ENCODE data around the gene IGF1R. TPM values are rescaled to one million over a fixed set of nuclear protein-coding genes. Genes with fewer than 3 reads are reported as not detected.

Gene IGF1R
- total RNA-seq, 1 experiment from 2014 or later = 3.8 TPM

DNA sequence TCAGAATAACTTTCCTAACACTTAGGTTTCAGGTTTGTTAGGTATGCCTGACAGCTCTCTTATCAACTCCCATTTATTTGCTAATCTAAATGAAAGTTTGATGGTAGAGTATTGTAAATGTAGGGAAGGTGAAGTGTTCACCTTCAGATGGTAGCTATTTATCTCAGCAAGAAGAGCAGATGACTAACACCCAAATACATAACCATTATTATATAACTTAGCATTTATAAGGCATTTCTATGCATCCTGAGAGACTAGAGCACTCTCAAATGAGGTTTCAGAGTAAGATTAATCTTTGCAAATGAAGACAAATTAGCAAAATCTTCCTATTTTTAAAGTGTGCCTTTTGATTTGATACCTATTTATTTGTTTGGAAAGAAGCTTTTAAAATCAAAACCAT, 143.8 kb downstream of the IGF1R start:
- H3K79me2 ChIP-seq (ENCODE audit: low read length) = no peaks in the 10 kb centered on the region
- POLR2A ChIA-PET (ENCODE audit: unreplicated experiment) = no interaction called here

GRCh38 chr15:98794211-98794610, 145.9 kb downstream of the IGF1R start:
- Histone ChIP-seq H3K4me1 (ENCODE audit: insufficient read depth, low read length) (no peaks in the 10 kb centered on the region), H3K9me2 (replicated peaks; ENCODE audit: low read length) (no peaks in the 10 kb centered on the region), H2AFZ (ENCODE audit: low read length) (no peak overlapping the region), H4K20me1 (ENCODE audit: low read length) (no peaks in the 10 kb centered on the region), H3K4me3 (ENCODE audit: low read length) (no peak overlapping the region), H3K79me2 (ENCODE audit: low read length) (no peaks in the 10 kb centered on the region), H3K9me3 (ENCODE audit: low read length) (no peaks in the 10 kb centered on the region), H3K27ac (ENCODE audit: low read length) (no peak overlapping the region), H3K4me2 (ENCODE audit: low read length) (no peak overlapping the region), H3F3A (ENCODE audit: low read length, unreplicated experiment) (no peaks in the 10 kb centered on the region), H3K36me3 (ENCODE audit: low read depth, low read length) (no peaks in the 10 kb centered on the region), H3K9ac (ENCODE audit: low read length) (no peak overlapping the region), H3K27me3 (ENCODE audit: low read length) (no peaks in the 10 kb centered on the region)
- intact Hi-C loops (cut with micrococcal nuclease) = no loop called here
- POLR2A ChIA-PET (ENCODE audit: unreplicated experiment) = no interaction called here
- TF ChIP-seq CTCF (conservative IDR thresholded peaks at IDR 0.05; ENCODE audit: low read depth, low read length) (no peak), EZH2 (IDR thresholded peaks at IDR 0.05; ENCODE audit: low read length, unreplicated experiment) (no peak), EZH2phosphoT487 (IDR thresholded peaks at IDR 0.05; ENCODE audit: borderline replicate concordance, low read length) (no peak)
- ATAC-seq = no peak
- DNase-seq = no peak
- no TSS peak for BruUV-seq (replicated peaks)
- CTCF ChIA-PET = no interaction called here

More for the DNA sequence above, 143.8 kb downstream of the IGF1R start:
- intact Hi-C loops (cut with micrococcal nuclease) = no loop called here
- Histone ChIP-seq H3F3A (ENCODE audit: low read length, unreplicated experiment) (no peaks in the 10 kb centered on the region), H3K27me3 (ENCODE audit: low read length) (no peaks in the 10 kb centered on the region), H3K4me2 (ENCODE audit: low read length) (no peak overlapping the region), H3K4me3 (ENCODE audit: low read length) (no peak overlapping the region), H4K20me1 (ENCODE audit: low read length) (no peaks in the 10 kb centered on the region), H3K9me3 (ENCODE audit: low read length) (no peaks in the 10 kb centered on the region), H3K4me1 (ENCODE audit: insufficient read depth, low read length) (peaks cover 10% of the 10 kb centered on the region; the same call in 1 of the 2 replicates), H3K9ac (ENCODE audit: low read length) (no peak overlapping the region), H3K27ac (ENCODE audit: low read length) (no peak overlapping the region), H3K9me2 (replicated peaks; ENCODE audit: low read length) (no peaks in the 10 kb centered on the region), H2AFZ (ENCODE audit: low read length) (no peak overlapping the region), H3K36me3 (ENCODE audit: low read depth, low read length) (no peaks in the 10 kb centered on the region)
- no peak for TF ChIP-seq CTCF (conservative IDR thresholded peaks at IDR 0.05; ENCODE audit: low read depth, low read length)
- no peak for TF ChIP-seq EZH2 (IDR thresholded peaks at IDR 0.05; ENCODE audit: low read length, unreplicated experiment)
- no peak for TF ChIP-seq EZH2phosphoT487 (IDR thresholded peaks at IDR 0.05; ENCODE audit: borderline replicate concordance, low read length)
- ATAC-seq (no peak), DNase-seq (no peak)
- no TSS peak for BruUV-seq (replicated peaks)
- CTCF ChIA-PET = no interaction called here

- Histone ChIP-seq H3K9ac (ENCODE audit: low read length) (no peak overlapping the region), H3K9me2 (replicated peaks; ENCODE audit: low read length) (no peaks in the 10 kb centered on the region), H3F3A (ENCODE audit: low read length, unreplicated experiment) (no peaks in the 10 kb centered on the region), H2AFZ (ENCODE audit: low read length) (no peak overlapping the region), H3K4me2 (ENCODE audit: low read length) (no peak overlapping the region), H3K79me2 (ENCODE audit: low read length) (no peaks in the 10 kb centered on the region), H3K27ac (ENCODE audit: low read length) (no peak overlapping the region), H3K9me3 (ENCODE audit: low read length) (no peaks in the 10 kb centered on the region), H3K27me3 (ENCODE audit: low read length) (no peaks in the 10 kb centered on the region), H3K4me3 (ENCODE audit: low read length) (no peak overlapping the region), H4K20me1 (ENCODE audit: low read length) (no peaks in the 10 kb centered on the region), H3K36me3 (ENCODE audit: low read depth, low read length) (no peaks in the 10 kb centered on the region), H3K4me1 (ENCODE audit: insufficient read depth, low read length) (peaks cover under 1% of the 10 kb centered on the region; the same call in 1 of the 2 replicates)
- intact Hi-C loops (cut with micrococcal nuclease) = no loop called here
- POLR2A ChIA-PET (ENCODE audit: unreplicated experiment) = no interaction called here
- no peak for TF ChIP-seq EZH2phosphoT487 (IDR thresholded peaks at IDR 0.05; ENCODE audit: borderline replicate concordance, low read length)
- no peak for TF ChIP-seq EZH2 (IDR thresholded peaks at IDR 0.05; ENCODE audit: low read length, unreplicated experiment)
- no peak for TF ChIP-seq CTCF (conservative IDR thresholded peaks at IDR 0.05; ENCODE audit: low read depth, low read length)
- DNase-seq = no peak
- BruUV-seq (replicated peaks) = no TSS peak
- CTCF ChIA-PET = no interaction called here
- ATAC-seq = no peak
Measured at GRCh38 chr15:98794748-98795147, 146.4 kb downstream of the IGF1R start.
